Neutrophil (primary cell): Measurements from ENCODE around the gene DSCAM.

ENCODE experiments used
- H3K27ac ChIP-seq: fragments of 200-600 bp; sonication (generic); 2 replicates; pipeline ENCODE4 v1.5.1; 2016; ENCODE audit warnings: mild to moderate bottlenecking, moderate library complexity
- H3K27me3 ChIP-seq: fragments of 200-600 bp; sonication (generic); 2 replicates; pipeline ENCODE4 v1.6.0; 2016; ENCODE audit warnings: mild to moderate bottlenecking
- H3K36me3 ChIP-seq: fragments of 200-600 bp; sonication (generic); 2 replicates; pipeline ENCODE4 v1.5.1; 2017
- H3K4me1 ChIP-seq, 2 experiments: fragments of 200-600 bp in 1 of 2; sonication (generic) in 1 of 2; 1 replicate in 1 of 2; 2 replicates in 1 of 2; pipeline versions ENCODE4 v1.5.1 to v1.6.1; 2013 to 2016; ENCODE audit warnings: low read depth in 1 of 2, low read length in 1 of 2, mild to moderate bottlenecking in 1 of 2, moderate library complexity in 1 of 2; ENCODE audit not compliant: control insufficient read depth in 1 of 2, insufficient read depth in 1 of 2
- H3K4me3 ChIP-seq, 2 experiments: fragments of 200-600 bp in 1 of 2; sonication (generic) in 1 of 2; 1 replicate in 1 of 2; 2 replicates in 1 of 2; pipeline ENCODE4 v1.5.1; 2013 to 2016; ENCODE audit warnings: low read depth in 1 of 2, low read length in 1 of 2, mild to moderate bottlenecking in 1 of 2, moderate library complexity in 1 of 2
- H3K9me3 ChIP-seq: fragments of 200-600 bp; sonication (generic); 2 replicates; pipeline ENCODE4 v1.5.1; 2016
- CTCF ChIP-seq: fragments of 200-600 bp; sonication (generic); IDR thresholded peaks from 2 replicates; pipeline ENCODE4 v1.5.1; 2016; ENCODE audit warnings: antibody characterized with exemption

The DSCAM gene

GRCh38 chr21:40200946-40201345 is 646.0 kb downstream of the DSCAM start:
- Histone ChIP-seq H3K36me3 (no peaks in the 10 kb centered on the region), H3K4me3 (no peak overlapping the region), H3K27ac (no peak overlapping the region), H3K9me3 (no peaks in the 10 kb centered on the region), H3K4me1 (no peaks in the 10 kb centered on the region), H3K27me3 (no peaks in the 10 kb centered on the region)
- no peak for TF ChIP-seq CTCF

- Histone ChIP-seq H3K4me3 (no peak overlapping the region), H3K36me3 (no peaks in the 10 kb centered on the region), H3K27ac (no peak overlapping the region), H3K4me1 (no peaks in the 10 kb centered on the region), H3K27me3 (no peaks in the 10 kb centered on the region), H3K9me3 (no peaks in the 10 kb centered on the region)
- TF ChIP-seq CTCF, result no peak
Observed at GRCh38 chr21:40200126-40200525, 646.8 kb downstream of the DSCAM start.

GRCh38 chr21:40194185-40194980 is 652.6 kb downstream of the DSCAM start:
- TF ChIP-seq CTCF, result no peak
- H3K4me3 ChIP-seq, result no peak overlapping the region
- H3K4me1 ChIP-seq, result no peaks in the 10 kb centered on the region
- no peaks in the 10 kb centered on the region for H3K9me3 ChIP-seq
- no peak overlapping the region for H3K27ac ChIP-seq
- H3K36me3 ChIP-seq, result no peaks in the 10 kb centered on the region
- H3K27me3 ChIP-seq, result no peaks in the 10 kb centered on the region

GRCh38 chr21:40191616-40192015 is 655.3 kb downstream of the DSCAM start:
- Histone ChIP-seq H3K9me3 (no peaks in the 10 kb centered on the region), H3K27ac (no peak overlapping the region), H3K4me1 (no peaks in the 10 kb centered on the region), H3K36me3 (no peaks in the 10 kb centered on the region), H3K27me3 (no peaks in the 10 kb centered on the region), H3K4me3 (no peak overlapping the region)
- no peak for TF ChIP-seq CTCF

GRCh38 chr21:40191196-40191595 is 655.8 kb downstream of the DSCAM start:
- Histone ChIP-seq H3K4me3 (no peak overlapping the region), H3K27ac (no peak overlapping the region), H3K9me3 (no peaks in the 10 kb centered on the region), H3K27me3 (no peaks in the 10 kb centered on the region), H3K4me1 (no peaks in the 10 kb centered on the region), H3K36me3 (no peaks in the 10 kb centered on the region)
- TF ChIP-seq CTCF, result no peak
